Mucosa of descending colon (tissue), 3 donors: ENCODE measurements around the gene UNC5B. TPM values are rescaled to one million over a fixed set of nuclear protein-coding genes. Genes with fewer than 3 reads are reported as not detected.

ENCODE experiments used
- ATAC-seq: fragments of 200-7000 bp; cut with Tn5 transposase; one replicate; pipeline ENCODE4 v1.9.1; 2020; ENCODE audit warnings: mild to moderate bottlenecking, moderate library complexity
- DNase-seq, 3 donors: peaks; one replicate each; pipeline ENCODE4 v3.0.0-alpha.2; 2020
- H3K36me3 ChIP-seq: fragments of 200-600 bp; one replicate; pipeline ENCODE4 v1.8.0; 2021; ENCODE audit warnings: low read depth, mild to moderate bottlenecking
- H3K4me1 ChIP-seq: fragments of 200-600 bp; one replicate; pipeline ENCODE4 v1.8.0; 2021; ENCODE audit warnings: low read depth, mild to moderate bottlenecking
- H3K4me3 ChIP-seq: fragments of 200-600 bp; one replicate; pipeline ENCODE4 v1.8.0; 2021; ENCODE audit warnings: mild to moderate bottlenecking
- H3K9me3 ChIP-seq: fragments of 200-600 bp; one replicate; pipeline ENCODE4 v1.8.0; 2021; ENCODE audit warnings: mild to moderate bottlenecking
- CTCF ChIP-seq: fragments of 200-600 bp; IDR thresholded peaks from one replicate; pipeline ENCODE4 v1.8.0; 2022; ENCODE audit warnings: antibody characterized with exemption, mild to moderate bottlenecking
- intact Hi-C, 2 donors: fragments of 100-400 bp; cut with DNase I in 1 of 2; cut with micrococcal nuclease in 1 of 2; formaldehyde crosslinking; loops; one replicate each; pipeline versions ENCODE4 v1.11.0 to v1.11.1; 2022; cut with DNase I, micrococcal nuclease
- total RNA-seq, 3 donors: library from RNA; stranded (reverse); fragmentation: NEBNext Ultra II Directional in 2 of 3; extraction: Animal tissue kit (Norgen Biotek cat#: 25700) in 2 of 3; gene quantifications; one replicate each; pipeline versions ENCODE4 v1.2.1 to v1.2.4, GENCODE V29; 2021 to 2023
- donor health status: DM: no; HTN: no; CAD: no; lungs with moderate emphysema.
- donor health status: DM: no; HTN: no; CAD: no.
- donor health status: DM: no; HTN: yes; CAD: no.

UNC5B gene
- total RNA-seq, 3 donors from 2014 or later = 11.0 to 17.4 (median 11.4) TPM

GRCh38 chr10:71235808-71236207 lies 23.4 kb downstream of the UNC5B start:
- TF ChIP-seq CTCF = no peak
- no peak for DNase-seq
- no peaks in the 10 kb centered on the region for H3K9me3 ChIP-seq
- no peak overlapping the region for H3K4me3 ChIP-seq
- no peak for ATAC-seq
- peaks cover 11% of the 10 kb centered on the region for H3K4me1 ChIP-seq
- no peaks in the 10 kb centered on the region for H3K36me3 ChIP-seq
- intact Hi-C loops = no loop called here

GRCh38 chr10:71236286-71236685 lies 23.9 kb downstream of the UNC5B start:
- ATAC-seq = peak; percentile 3
- Histone ChIP-seq H3K9me3 (no peaks in the 10 kb centered on the region), H3K36me3 (no peaks in the 10 kb centered on the region), H3K4me1 (peaks cover 11% of the 10 kb centered on the region), H3K4me3 (no peak overlapping the region)
- no peak for TF ChIP-seq CTCF
- DNase-seq = peak; percentile 25 to 36 (median 33)
- intact Hi-C loops = no loop called here

GRCh38 chr10:71236822-71237682 lies 24.7 kb downstream of the UNC5B start:
- Histone ChIP-seq H3K36me3 (no peaks in the 10 kb centered on the region), H3K4me3 (no peak overlapping the region), H3K4me1 (peaks cover 11% of the 10 kb centered on the region), H3K9me3 (no peaks in the 10 kb centered on the region)
- ATAC-seq = no peak
- intact Hi-C loops = no loop called here
- TF ChIP-seq CTCF = no peak
- peak in 1 of 3 donors; percentile 18 for DNase-seq

GRCh38 chr10:71237843-71238623 lies 25.7 kb downstream of the UNC5B start:
- no peak for ATAC-seq
- no peak for TF ChIP-seq CTCF
- Histone ChIP-seq H3K4me1 (peaks cover 15% of the 10 kb centered on the region), H3K36me3 (no peaks in the 10 kb centered on the region), H3K4me3 (no peak overlapping the region), H3K9me3 (no peaks in the 10 kb centered on the region)
- intact Hi-C loops = no loop called here
- peak in 1 of 3 donors; percentile 12 for DNase-seq

GRCh38 chr10:71238626-71239025 lies 26.3 kb downstream of the UNC5B start:
- TF ChIP-seq CTCF = no peak
- no peak for ATAC-seq
- H3K4me1 ChIP-seq = peaks cover 13% of the 10 kb centered on the region

More at GRCh38 chr10:71238626-71239025, 26.3 kb downstream of the UNC5B start:
- intact Hi-C loops = no loop called here
- Histone ChIP-seq H3K9me3 (no peaks in the 10 kb centered on the region), H3K36me3 (no peaks in the 10 kb centered on the region), H3K4me3 (no peak overlapping the region)
- DNase-seq = no peak
